Retinal pigment epithelial cell (primary cell): ENCODE data around the gene AKAIN1.

Experiments used
- DNase-seq: peaks from one replicate; pipeline ENCODE4 v3.0.0-alpha.2; 2010; ENCODE audit warnings: low read depth
- H3K4me3 ChIP-seq: 2 replicates; pipeline ENCODE4 v1.5.1; 2011; ENCODE audit warnings: mild to moderate bottlenecking, low read length, control low read depth, moderate library complexity
- TF ChIP-seq, protein P1 (sequence below): conservative IDR thresholded peaks from 2 replicates; pipeline ENCODE4 v1.5.1; 2011; ENCODE audit warnings: low read depth, low read length, control low read depth, inconsistent platforms

The AKAIN1 gene

DNA sequence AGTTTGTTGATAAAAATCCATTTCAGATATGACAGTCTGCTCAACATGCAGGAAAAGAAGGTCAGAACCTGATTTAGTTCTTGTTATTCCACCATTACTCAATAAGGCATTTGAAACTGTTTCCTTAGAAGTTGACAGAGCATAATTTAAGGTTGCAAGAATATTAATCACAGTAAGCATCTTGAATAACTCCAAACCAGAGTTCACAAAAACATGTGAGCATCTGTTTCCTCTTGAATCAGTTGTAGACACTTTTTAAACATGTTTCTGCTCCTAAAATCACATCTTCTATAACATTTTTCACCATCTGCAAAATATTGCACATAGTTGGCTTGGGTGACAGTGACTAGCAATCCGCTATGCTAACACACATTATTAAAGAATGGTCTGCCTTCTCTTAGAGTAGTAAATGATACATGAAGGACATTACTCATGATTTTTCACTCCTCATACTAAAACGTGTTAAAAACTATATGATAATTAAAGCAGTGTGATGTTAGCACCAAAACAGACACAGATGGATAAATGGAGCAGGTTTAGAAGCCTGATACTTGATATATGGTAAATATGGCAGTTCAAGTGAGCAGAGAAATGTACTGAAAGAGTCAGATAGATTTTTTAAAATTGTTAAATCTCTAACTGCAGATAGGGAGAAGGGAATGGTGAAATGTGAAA, 30.3 kb downstream of the AKAIN1 start:
- TF ChIP-seq, protein P1, sequence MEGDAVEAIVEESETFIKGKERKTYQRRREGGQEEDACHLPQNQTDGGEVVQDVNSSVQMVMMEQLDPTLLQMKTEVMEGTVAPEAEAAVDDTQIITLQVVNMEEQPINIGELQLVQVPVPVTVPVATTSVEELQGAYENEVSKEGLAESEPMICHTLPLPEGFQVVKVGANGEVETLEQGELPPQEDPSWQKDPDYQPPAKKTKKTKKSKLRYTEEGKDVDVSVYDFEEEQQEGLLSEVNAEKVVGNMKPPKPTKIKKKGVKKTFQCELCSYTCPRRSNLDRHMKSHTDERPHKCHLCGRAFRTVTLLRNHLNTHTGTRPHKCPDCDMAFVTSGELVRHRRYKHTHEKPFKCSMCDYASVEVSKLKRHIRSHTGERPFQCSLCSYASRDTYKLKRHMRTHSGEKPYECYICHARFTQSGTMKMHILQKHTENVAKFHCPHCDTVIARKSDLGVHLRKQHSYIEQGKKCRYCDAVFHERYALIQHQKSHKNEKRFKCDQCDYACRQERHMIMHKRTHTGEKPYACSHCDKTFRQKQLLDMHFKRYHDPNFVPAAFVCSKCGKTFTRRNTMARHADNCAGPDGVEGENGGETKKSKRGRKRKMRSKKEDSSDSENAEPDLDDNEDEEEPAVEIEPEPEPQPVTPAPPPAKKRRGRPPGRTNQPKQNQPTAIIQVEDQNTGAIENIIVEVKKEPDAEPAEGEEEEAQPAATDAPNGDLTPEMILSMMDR = no peak
- DNase-seq = no peak
- H3K4me3 ChIP-seq = no peak overlapping the region

DNA sequence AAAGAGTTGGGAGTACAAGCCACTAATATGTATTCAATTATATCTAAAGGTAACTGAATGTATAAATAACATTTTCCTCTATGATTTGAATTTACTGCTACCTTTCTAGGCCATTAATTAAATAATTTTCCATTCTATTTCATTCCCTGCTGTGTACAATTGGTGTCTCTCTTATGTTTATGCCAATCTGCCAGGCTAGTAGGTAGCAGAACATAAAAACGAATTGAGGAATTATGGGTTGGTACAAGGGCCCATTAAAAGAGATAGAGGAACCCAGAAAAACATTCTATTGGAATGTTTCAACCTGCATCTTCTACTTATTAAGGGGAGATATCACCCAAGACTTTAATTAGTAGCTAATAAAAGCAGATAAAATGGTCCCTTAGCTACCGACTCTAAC, 32.2 kb downstream of the AKAIN1 start:
- TF ChIP-seq, protein P1 = no peak
- DNase-seq = no peak

DNA sequence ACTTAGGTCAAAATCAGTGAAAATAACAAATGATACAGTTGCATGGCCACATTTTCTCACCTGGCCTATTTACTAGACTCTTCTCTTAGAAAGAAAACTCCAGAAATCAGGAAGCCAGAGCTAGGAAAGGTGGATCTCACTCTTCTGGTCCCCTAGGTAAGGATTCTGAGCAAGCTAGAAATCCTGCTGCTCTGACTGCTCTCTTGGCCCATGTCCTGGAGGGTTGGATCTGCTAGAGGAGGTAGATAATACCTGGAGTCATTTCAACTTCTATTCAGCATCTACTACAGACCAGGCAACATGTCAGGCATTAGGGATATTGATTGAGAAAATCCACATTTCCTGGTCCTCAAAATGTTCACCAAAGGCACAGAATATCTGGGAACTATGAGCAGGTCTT, 34.9 kb downstream of the AKAIN1 start:
- no peak for DNase-seq
- H3K4me3 ChIP-seq = no peak overlapping the region
- TF ChIP-seq, protein P1 = no peak

More for the DNA sequence above, 32.2 kb downstream of the AKAIN1 start:
- H3K4me3 ChIP-seq = no peak overlapping the region

DNA sequence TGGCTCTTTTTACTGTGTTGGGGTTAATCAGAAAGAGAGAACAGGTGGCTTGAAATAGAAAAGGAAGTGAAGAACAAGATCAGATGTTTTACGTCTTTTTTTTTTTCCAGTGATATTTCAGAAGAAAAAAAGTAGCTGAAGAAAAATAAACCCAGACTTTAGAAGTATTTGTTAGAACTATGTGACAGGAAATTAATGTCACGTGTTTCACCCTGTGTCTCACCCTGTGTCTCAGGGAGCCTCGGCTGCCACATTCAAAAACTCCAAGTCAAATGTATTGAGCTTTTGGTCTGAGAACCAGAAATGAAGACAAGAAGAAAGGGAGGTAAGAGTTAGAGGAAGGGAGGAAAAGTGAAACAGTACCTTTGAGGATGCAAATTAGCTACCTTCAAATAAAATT, 38.0 kb downstream of the AKAIN1 start:
- TF ChIP-seq, protein P1 = no peak
- DNase-seq = no peak
- no peak overlapping the region for H3K4me3 ChIP-seq

DNA sequence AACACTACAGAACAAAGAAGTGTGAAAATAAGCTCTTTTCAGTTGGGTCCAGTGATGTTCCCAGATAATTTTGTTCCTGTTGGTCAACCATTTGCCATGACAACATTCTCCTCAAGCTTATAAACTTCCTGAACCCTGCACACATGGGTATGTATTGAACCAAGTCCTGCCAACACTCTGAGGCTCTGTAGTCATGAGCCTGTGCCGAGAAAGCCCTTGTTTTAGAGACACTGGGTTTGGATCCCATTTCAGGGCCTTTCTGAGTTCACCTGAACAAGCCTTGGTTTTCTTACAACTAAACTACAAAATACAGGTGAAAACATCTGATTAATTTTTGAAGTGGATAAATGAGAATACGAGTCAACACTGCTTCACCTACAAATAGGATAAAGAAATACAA, 38.5 kb downstream of the AKAIN1 start:
- no peak for DNase-seq
- no peak overlapping the region for H3K4me3 ChIP-seq
- TF ChIP-seq, protein P1 = no peak

DNA sequence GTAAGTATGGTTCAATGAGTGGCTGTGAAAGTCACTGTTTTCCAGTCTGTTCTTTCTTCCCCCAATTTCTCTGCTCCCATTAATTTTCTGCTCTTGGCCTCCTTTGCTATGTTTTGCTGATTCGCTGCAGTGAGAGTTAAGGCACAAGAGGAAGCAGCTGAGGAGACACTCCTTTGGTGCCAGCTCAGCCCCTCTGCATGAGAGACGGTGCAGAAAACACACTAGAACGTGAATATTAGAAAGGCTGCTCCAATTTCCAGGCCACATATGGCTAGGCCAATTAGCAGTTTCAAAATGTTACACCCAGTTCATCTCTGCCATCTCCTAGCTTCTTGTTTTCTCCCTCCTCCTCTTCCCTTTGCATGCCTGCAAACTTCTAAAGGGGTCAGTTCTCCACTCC, 38.9 kb downstream of the AKAIN1 start:
- DNase-seq = no peak
- H3K4me3 ChIP-seq = no peak overlapping the region
- TF ChIP-seq, protein P1 = no peak

DNA sequence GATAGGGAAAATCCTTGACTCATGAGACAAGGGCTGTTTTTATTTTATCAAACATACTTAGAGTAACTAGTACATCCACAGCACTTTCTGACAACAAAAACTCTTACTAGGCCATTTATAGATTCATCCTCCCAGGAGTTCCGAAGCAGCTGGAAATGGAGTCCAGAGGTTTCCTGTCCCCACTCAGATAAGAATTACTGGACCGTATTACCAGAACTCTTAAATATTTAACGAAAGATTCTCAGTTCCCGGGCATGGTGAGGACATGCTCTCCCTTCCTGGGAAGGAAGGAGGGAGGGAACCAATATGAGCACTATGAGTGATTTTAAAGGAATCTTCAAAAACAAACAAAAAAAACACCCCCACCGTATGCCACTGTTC, 41.2 kb downstream of the AKAIN1 start:
- H3K4me3 ChIP-seq = no peak overlapping the region
- TF ChIP-seq, protein P1 = no peak
- DNase-seq = no peak
